ENCODE data around the gene GPALPP1. TPM values are rescaled to one million over a fixed set of nuclear protein-coding genes. Genes with fewer than 3 reads are reported as not detected.
"Not testable (repeated sequence)": the region's sequence is repeated elsewhere in the genome, so short reads cannot be mapped to it uniquely, and the experiment has no call there.

Gene GPALPP1
- total RNA-seq = 10 to 100 TPM; 19.0 to 27.4 (median 23.9) TPM

GRCh38 chr13:44989071-44989889, at the start of gene GPALPP1, which contains the start of gene NUFIP1:
Gene GPALPP1, plus strand, starts transcription at chr13:44989538. Its CDS starts 117 bp downstream, at chr13:44989655.
Gene NUFIP1, minus strand, starts transcription at chr13:44989471. Its CDS starts 35 bp downstream, at chr13:44989436.
- Histone ChIP-seq H3K4me3 (peak within 1 kb of the TSS; percentile 87 to 98 (median 97)), H3K9me3 (no peaks in the 10 kb centered on the region), H3K36me3 (peaks cover 0 to 23% (median 12%) of the 10 kb centered on the region in 4 donors), H3K27me3 (no peaks in the 10 kb centered on the region), H3K27ac (replicated peaks in 1 of 4) (peak within 1 kb of the TSS; percentile 86 to 94 (median 90)), H3K4me1 (peaks cover 24 to 63% (median 53%) of the 10 kb centered on the region in 4 donors)
- intact Hi-C loops (cut with DNase I) = no loop called here
- DNase-seq (ENCODE audit: extremely low spot score) = peak; percentile 97
- TF ChIP-seq CTCF (IDR thresholded peaks at IDR 0.05) = peak in 1 of 3 experiments; percentile 16
- no peak for TF ChIP-seq POLR2A (IDR thresholded peaks at IDR 0.05; ENCODE audit: low read depth)
- no peak for TF ChIP-seq EP300 (IDR thresholded peaks at IDR 0.05)
- TF ChIP-seq POLR2AphosphoS5 (IDR thresholded peaks at IDR 0.05) = peak; percentile 91 to 95
- 0% methylated on average over 42 of the region's 66 CpGs for WGBS

GRCh38 chr13:44943411-44943810, 45.9 kb upstream of the GPALPP1 start:
- H3K9me3 ChIP-seq; H3K27ac ChIP-seq (replicated peaks in 1 of 4); H3K4me3 ChIP-seq; H3K4me1 ChIP-seq; H3K27me3 ChIP-seq; DNase-seq (ENCODE audit: extremely low spot score); intact Hi-C loops (cut with DNase I): not testable (repeated sequence)
- WGBS = 76% methylated on average over 4 of the region's 4 CpGs
- peaks cover 0 to 21% (median 2%) of the 10 kb centered on the region in 4 donors for H3K36me3 ChIP-seq

GRCh38 chr13:44951184-44951583, 38.2 kb upstream of the GPALPP1 start:
- Histone ChIP-seq H3K27me3 (no peaks in the 10 kb centered on the region), H3K4me1 (peaks cover 0 to 6% (median 3%) of the 10 kb centered on the region in 4 donors), H3K4me3 (no peak overlapping the region), H3K36me3 (peaks cover 0 to 8% (median 4%) of the 10 kb centered on the region in 4 donors), H3K9me3 (no peaks in the 10 kb centered on the region), H3K27ac (replicated peaks in 1 of 4) (no peak overlapping the region)
- no peak for DNase-seq (ENCODE audit: extremely low spot score)
- intact Hi-C loops (cut with DNase I) = no loop called here
- no peak for TF ChIP-seq POLR2AphosphoS5 (IDR thresholded peaks at IDR 0.05)
- no peak for TF ChIP-seq CTCF (IDR thresholded peaks at IDR 0.05)
- no peak for TF ChIP-seq EP300 (IDR thresholded peaks at IDR 0.05)

- whole genome bisulfite sequencing = 92% methylated on average over 2 of the region's 2 CpGs
- peaks cover 0 to 4% (median 4%) of the 10 kb centered on the region in 4 donors for H3K36me3 ChIP-seq
Observed at GRCh38 chr13:44952671-44953070, 36.7 kb upstream of the GPALPP1 start.

More at GRCh38 chr13:44952671-44953070, 36.7 kb upstream of the GPALPP1 start:
- H3K4me1 ChIP-seq = peaks cover 0 to 6% (median 3%) of the 10 kb centered on the region in 4 donors
- TF ChIP-seq POLR2A (IDR thresholded peaks at IDR 0.05; ENCODE audit: low read depth) (no peak), EP300 (IDR thresholded peaks at IDR 0.05) (no peak), CTCF (IDR thresholded peaks at IDR 0.05) (no peak), POLR2AphosphoS5 (IDR thresholded peaks at IDR 0.05) (no peak)
- H3K4me3 ChIP-seq = no peak overlapping the region
- intact Hi-C loops (cut with DNase I) = no loop called here
- no peak for DNase-seq (ENCODE audit: extremely low spot score)
- no peak overlapping the region for H3K27ac ChIP-seq (replicated peaks in 1 of 4)
- H3K27me3 ChIP-seq = no peaks in the 10 kb centered on the region
- no peaks in the 10 kb centered on the region for H3K9me3 ChIP-seq
